ENCODE data around the gene NKAIN2. TPM values are rescaled to one million over a fixed set of nuclear protein-coding genes. Genes with fewer than 3 reads are reported as not detected.

The NKAIN2 gene
- total RNA-seq, 1 donor from 2014 or later: 48.4 TPM

GRCh38 chr6:123804787-123805540, 1.3 kb downstream of the NKAIN2 start:
- DNase-seq (ENCODE audit: low spot score) (no peak), ATAC-seq (no peak)
- intact Hi-C loops (cut with DNase I): no loop called here

- intact Hi-C loops (cut with DNase I): no loop called here
- no peak for ATAC-seq
- DNase-seq (ENCODE audit: low spot score): no peak
These were observed 2.3 kb downstream of the NKAIN2 start for GRCh38 chr6:123805921-123806320.

- DNase-seq (ENCODE audit: low spot score): no peak
- intact Hi-C loops (cut with DNase I): no loop called here
- ATAC-seq: no peak
These were observed 2.9 kb downstream of the NKAIN2 start for GRCh38 chr6:123806561-123806960.

DNA sequence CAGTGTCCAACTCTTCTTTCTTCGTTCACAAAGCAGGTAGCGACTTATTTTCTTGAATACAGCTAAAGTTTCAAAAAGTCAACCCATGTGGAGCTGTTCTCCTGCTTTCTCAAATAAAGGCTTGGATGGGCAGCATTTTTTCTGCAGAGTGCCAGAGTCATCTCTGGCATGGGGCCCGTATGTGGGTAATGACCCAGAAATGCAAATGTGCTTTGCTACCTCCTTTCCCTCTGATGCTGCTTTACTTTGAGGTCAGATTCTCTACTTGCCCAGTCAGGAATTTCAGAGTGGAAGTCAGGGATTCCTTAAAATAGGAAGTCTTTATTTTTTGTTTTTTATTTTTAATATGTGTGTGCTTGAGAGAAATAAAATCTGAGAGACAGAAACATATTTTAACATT, 4.9 kb downstream of the NKAIN2 start:
- ATAC-seq: no peak
- intact Hi-C loops (cut with DNase I): no loop called here
- DNase-seq (ENCODE audit: low spot score): no peak

- DNase-seq (ENCODE audit: low spot score): no peak
- intact Hi-C loops (cut with DNase I): no loop called here
- ATAC-seq: no peak
These were observed 6.5 kb downstream of the NKAIN2 start for GRCh38 chr6:123810214-123810613.

GRCh38 chr6:123810948-123811347, 7.3 kb downstream of the NKAIN2 start:
- intact Hi-C loops (cut with DNase I): no loop called here
- DNase-seq (ENCODE audit: low spot score): no peak
- ATAC-seq: no peak

GRCh38 chr6:123811378-123811777, 7.7 kb downstream of the NKAIN2 start:
- ATAC-seq (no peak), DNase-seq (ENCODE audit: low spot score) (no peak)
- intact Hi-C loops (cut with DNase I): no loop called here

GRCh38 chr6:123812621-123813020, 9.0 kb downstream of the NKAIN2 start:
- no peak for ATAC-seq

DNA sequence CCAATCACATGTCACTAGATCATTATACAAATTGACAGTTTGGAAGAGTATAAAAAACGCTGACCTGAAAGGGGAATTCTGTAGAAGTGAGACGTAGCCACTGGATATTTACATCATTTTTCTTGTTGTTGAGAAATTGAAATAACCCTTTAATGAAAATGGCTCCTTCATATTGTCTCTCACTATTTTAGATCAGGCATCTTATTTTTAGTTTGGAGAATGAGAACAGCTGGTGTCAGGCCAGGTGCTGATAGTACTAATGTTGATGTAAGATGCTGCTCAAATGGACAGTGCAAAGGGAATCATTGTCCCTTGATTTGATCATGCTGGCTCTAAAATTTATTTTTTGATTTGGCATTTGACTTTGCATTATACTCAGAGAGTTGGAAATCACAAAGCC, 17.4 kb downstream of the NKAIN2 start:
- intact Hi-C loops (cut with DNase I): no loop called here
- ATAC-seq: no peak
- DNase-seq (ENCODE audit: low spot score): no peak

More at GRCh38 chr6:123812621-123813020, 9.0 kb downstream of the NKAIN2 start:
- no peak for DNase-seq (ENCODE audit: low spot score)
- intact Hi-C loops (cut with DNase I): no loop called here

DNA sequence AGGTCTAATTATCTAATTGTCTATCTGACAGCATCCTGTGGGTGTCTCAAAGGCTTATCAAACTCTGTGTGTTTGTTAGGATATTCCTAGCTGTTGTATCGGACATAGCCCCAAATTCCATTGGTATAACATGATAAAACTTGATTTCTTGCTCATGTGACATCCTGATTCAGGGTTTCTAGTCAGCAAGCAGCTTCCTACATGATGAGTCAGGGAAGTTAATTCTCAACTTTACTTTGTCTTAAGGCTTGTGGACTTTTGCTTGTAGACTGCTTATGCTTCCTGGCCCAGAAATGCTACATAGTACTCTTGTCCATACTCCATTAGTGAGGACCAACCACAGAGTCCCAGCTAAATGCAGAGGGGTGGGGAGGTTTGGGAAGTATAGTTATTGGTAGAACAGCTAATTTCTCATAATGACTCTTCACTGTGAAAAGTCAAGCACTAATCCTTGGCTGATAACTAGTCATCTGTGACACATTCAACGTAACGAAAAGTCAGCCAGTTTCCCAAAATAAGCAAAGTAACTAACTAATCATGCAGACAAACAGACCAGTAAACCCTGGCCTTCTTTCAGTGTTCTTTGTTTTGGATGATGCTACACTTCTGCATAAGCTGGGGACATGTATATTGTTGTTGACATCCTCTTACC, 25.8 kb downstream of the NKAIN2 start:
- no peak for ATAC-seq
- intact Hi-C loops (cut with DNase I): no loop called here
- no peak for DNase-seq (ENCODE audit: low spot score)

GRCh38 chr6:123830120-123830519, 26.5 kb downstream of the NKAIN2 start:
- DNase-seq (ENCODE audit: low spot score): no peak
- intact Hi-C loops (cut with DNase I): no loop called here

DNA sequence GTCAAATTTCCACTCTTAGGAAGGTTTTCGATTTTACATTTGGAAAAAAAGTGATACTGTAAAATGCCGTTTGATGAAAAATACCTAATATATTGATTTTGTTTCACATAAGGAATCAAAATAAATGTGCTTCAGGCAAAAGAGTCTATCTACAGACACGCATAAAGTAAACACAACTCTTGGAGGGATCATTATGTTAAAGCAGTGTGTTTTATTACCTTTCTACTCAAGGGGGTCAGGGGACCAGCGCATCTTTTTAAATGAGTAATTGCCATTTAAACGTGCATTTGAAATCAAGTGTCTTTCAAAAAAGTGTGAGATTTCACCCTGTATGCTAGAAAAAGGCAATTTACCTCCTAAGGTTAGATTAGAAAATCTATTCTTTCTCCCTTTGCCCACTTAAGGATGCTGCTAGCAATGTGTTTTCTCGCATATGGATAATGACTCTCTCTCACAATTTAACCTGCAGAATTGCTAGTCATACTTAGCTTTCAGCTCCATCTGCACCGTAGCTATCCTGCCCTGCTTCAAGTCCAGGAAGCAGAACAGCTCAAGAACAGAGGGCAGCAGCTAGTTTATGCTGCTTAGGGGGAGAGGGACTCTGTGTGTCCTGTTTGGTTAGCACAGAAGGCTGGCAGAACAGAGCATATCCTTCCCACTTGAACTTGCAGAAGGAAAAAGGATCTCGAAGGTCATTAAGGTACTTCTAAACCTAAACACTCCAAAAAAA, 35.0 kb downstream of the NKAIN2 start:
- ATAC-seq: no peak
- no peak for DNase-seq (ENCODE audit: low spot score)
- intact Hi-C loops (cut with DNase I): no loop called here

More at GRCh38 chr6:123830120-123830519, 26.5 kb downstream of the NKAIN2 start:
- no peak for ATAC-seq

DNA sequence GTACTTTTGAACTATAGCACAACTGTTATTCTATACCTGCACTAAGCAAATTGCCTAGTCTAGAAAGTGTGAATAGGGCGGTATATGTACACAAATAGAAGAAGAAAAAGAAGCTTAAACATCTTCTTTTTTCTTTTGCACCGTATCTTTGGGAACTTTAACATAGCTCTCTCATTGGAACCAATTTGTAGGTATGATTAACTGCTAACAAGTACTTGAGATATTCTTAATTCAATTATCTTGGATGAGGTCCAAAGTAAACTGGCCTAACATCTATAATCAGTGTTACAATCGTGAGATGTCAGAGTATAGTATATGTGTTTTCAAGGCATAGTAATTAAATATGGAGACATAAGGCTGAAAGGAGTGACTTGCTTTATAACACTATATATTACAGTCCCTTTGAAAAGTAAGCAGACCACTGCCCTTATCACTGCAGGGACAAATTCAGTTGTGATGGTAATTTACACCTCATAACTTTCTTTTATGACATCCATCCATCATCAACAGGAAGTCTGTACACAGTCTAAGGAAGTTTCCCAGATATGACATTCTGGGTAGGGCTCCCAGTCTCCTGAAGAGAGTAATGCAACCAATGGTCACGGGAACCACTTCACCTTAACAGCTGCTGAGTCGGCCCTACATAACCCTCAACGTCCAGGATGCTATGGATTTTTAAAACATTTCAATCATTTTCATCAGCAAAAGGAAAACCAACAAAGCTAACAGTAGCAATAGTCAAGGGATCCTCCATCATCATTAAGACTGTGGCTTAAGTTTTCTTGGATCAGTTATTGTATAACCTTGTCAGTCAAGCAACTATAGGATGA, 37.6 kb downstream of the NKAIN2 start:
- DNase-seq (ENCODE audit: low spot score): no peak
- intact Hi-C loops (cut with DNase I): no loop called here
- ATAC-seq: no peak

GRCh38 chr6:123844011-123844410, 40.3 kb downstream of the NKAIN2 start:
- ATAC-seq (no peak), DNase-seq (ENCODE audit: low spot score) (no peak)
- intact Hi-C loops (cut with DNase I): no loop called here

GRCh38 chr6:123848347-123848746, 44.7 kb downstream of the NKAIN2 start:
- no peak for ATAC-seq
- DNase-seq (ENCODE audit: low spot score): no peak
- intact Hi-C loops (cut with DNase I): no loop called here

DNA sequence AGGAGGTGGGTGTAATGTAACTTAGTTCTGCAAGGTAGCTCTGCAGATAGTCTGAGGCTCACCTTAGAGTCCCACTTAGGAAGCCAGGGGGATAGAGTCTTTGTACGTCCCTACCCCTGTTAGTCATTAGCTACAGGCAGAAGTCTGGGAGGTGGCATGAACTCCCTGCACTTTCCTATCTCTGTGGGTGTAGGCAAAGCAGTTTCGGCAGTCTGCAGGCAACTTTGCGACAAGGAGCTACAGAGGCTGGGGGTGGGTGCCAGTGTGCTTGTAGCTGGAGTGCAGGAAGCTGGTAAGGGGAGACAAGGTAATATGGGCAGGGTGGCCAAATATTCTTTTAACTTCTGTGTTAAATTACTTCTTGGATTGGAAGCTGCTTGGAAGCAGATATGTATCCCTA, 45.7 kb downstream of the NKAIN2 start:
- DNase-seq (ENCODE audit: low spot score) (no peak), ATAC-seq (no peak)
- intact Hi-C loops (cut with DNase I): no loop called here

DNA sequence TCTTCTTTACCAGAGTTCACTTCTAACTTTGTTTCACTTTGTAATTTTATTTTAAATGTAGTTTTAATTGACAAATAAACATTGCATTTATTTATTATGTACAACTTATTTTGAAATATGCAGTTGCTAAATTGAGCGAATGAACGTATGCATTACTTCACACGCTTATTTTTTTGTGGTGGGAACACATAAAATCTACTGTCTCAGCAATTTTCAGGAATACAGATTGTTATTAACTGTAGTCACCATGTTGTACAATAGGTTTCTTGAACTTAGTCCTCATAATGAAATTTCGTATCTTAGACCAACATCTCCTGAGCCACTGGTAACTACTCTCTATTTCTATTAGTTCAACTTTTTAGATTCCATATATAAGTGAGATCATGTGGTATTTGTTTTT, 46.9 kb downstream of the NKAIN2 start:
- intact Hi-C loops (cut with DNase I): no loop called here
- no peak for ATAC-seq
- no peak for DNase-seq (ENCODE audit: low spot score)

GRCh38 chr6:123854201-123854600, 50.5 kb downstream of the NKAIN2 start:
- ATAC-seq (no peak), DNase-seq (ENCODE audit: low spot score) (no peak)
- intact Hi-C loops (cut with DNase I): no loop called here

GRCh38 chr6:123855506-123855905, 51.8 kb downstream of the NKAIN2 start:
- ATAC-seq: no peak
- no peak for DNase-seq (ENCODE audit: low spot score)
- intact Hi-C loops (cut with DNase I): no loop called here
